AG09319 (cell line): Measurements from ENCODE around the gene ARHGAP8.
"Not testable (repeated sequence)": the region's sequence is repeated elsewhere in the genome, so short reads cannot be mapped to it uniquely, and the experiment has no call there.

Experiments used
- DNase-seq: peaks from one replicate; pipeline ENCODE4 v3.0.0-alpha.2; 2010; ENCODE audit warnings: low read depth; ENCODE audit errors: extremely low read depth
- TF ChIP-seq, protein P1 (sequence below): IDR thresholded peaks from 2 replicates; pipeline ENCODE4 v1.5.1; 2011; ENCODE audit warnings: low read depth, mild to moderate bottlenecking, inconsistent platforms, low read length, moderate library complexity

Gene ARHGAP8

GRCh38 chr22:44799077-44799945 lies 46.9 kb downstream of the ARHGAP8 start:
- TF ChIP-seq, protein P1, sequence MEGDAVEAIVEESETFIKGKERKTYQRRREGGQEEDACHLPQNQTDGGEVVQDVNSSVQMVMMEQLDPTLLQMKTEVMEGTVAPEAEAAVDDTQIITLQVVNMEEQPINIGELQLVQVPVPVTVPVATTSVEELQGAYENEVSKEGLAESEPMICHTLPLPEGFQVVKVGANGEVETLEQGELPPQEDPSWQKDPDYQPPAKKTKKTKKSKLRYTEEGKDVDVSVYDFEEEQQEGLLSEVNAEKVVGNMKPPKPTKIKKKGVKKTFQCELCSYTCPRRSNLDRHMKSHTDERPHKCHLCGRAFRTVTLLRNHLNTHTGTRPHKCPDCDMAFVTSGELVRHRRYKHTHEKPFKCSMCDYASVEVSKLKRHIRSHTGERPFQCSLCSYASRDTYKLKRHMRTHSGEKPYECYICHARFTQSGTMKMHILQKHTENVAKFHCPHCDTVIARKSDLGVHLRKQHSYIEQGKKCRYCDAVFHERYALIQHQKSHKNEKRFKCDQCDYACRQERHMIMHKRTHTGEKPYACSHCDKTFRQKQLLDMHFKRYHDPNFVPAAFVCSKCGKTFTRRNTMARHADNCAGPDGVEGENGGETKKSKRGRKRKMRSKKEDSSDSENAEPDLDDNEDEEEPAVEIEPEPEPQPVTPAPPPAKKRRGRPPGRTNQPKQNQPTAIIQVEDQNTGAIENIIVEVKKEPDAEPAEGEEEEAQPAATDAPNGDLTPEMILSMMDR = no peak
- no peak for DNase-seq

GRCh38 chr22:44799946-44800634 lies 47.7 kb downstream of the ARHGAP8 start:
- not testable (repeated sequence) for DNase-seq

- TF ChIP-seq, protein P1 = no peak
- DNase-seq = no peak
Measured at GRCh38 chr22:44801476-44801875, 49.1 kb downstream of the ARHGAP8 start.

- TF ChIP-seq, protein P1 = no peak
- no peak for DNase-seq
Measured at GRCh38 chr22:44802071-44802700, 49.8 kb downstream of the ARHGAP8 start.

GRCh38 chr22:44802956-44803355 lies 50.6 kb downstream of the ARHGAP8 start:
- no peak for DNase-seq
- TF ChIP-seq, protein P1 = no peak

DNA sequence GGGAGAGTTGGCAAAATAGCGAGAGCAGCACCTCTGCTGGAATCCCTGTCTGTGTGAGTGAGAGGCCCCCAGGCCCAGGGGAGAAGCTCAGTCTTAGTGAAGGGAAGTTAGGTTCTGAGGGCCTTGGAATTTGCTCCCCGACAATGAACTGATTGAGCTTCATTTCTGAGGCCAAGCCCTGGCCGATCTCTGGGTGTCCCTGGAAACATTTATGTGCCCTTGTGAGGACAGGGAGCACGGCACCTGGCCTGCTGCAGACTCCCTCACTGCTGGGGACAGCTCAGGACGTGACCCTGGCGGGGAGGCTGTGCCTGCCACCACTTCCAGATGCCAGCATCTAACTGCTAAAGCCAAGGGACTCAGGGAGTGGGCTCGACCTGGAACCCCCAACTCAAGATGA lies 52.0 kb downstream of the ARHGAP8 start:
- DNase-seq = no peak
- TF ChIP-seq, protein P1 = no peak

GRCh38 chr22:44805711-44806110 lies 53.3 kb downstream of the ARHGAP8 start:
- DNase-seq = no peak
- TF ChIP-seq, protein P1 = no peak
